PC-3 (cell line): ENCODE data around the gene DGKH.

Source experiments
- EZH2 ChIP-seq: fragments of 300-600 bp; sonication (generic); IDR thresholded peaks from one replicate; pipeline ENCODE4 v1.6.1; 2017; ENCODE audit warnings: antibody characterized with exemption, mild to moderate bottlenecking, low read length; ENCODE audit not compliant: unreplicated experiment
- EZH2phosphoT487 ChIP-seq: fragments of 300-600 bp; sonication (generic); IDR thresholded peaks from 2 replicates; pipeline ENCODE4 v1.6.1; 2018; ENCODE audit warnings: mild to moderate bottlenecking, antibody characterized with exemption, low read length, borderline replicate concordance
- TF ChIP-seq, protein P1 (sequence below): fragments of 300-600 bp; sonication (generic); conservative IDR thresholded peaks from 2 replicates; pipeline ENCODE4 v1.5.1; 2017; ENCODE audit warnings: antibody characterized with exemption, low read depth, mild to moderate bottlenecking, low read length

DNA sequence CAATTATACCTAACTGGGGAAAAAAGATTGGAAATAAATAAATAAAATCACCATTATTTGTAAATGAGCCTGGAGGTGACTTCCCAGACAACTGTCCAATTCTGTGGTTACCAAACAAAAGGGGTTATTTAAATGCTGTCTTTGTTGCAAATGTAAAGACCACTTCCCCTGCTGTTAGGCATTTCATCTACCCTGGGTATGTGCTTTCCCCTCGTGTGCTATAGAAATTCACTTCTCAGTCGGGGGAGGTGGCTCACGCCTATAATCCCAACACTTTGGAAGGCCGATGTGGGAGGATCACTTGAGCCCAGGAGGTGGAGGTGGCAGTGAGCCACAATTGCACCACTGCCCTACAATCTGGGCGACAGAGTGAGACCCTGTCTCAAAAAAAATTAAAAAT lies 121.6 kb downstream of the DGKH start:
- no peak for TF ChIP-seq EZH2
- TF ChIP-seq, protein P1, sequence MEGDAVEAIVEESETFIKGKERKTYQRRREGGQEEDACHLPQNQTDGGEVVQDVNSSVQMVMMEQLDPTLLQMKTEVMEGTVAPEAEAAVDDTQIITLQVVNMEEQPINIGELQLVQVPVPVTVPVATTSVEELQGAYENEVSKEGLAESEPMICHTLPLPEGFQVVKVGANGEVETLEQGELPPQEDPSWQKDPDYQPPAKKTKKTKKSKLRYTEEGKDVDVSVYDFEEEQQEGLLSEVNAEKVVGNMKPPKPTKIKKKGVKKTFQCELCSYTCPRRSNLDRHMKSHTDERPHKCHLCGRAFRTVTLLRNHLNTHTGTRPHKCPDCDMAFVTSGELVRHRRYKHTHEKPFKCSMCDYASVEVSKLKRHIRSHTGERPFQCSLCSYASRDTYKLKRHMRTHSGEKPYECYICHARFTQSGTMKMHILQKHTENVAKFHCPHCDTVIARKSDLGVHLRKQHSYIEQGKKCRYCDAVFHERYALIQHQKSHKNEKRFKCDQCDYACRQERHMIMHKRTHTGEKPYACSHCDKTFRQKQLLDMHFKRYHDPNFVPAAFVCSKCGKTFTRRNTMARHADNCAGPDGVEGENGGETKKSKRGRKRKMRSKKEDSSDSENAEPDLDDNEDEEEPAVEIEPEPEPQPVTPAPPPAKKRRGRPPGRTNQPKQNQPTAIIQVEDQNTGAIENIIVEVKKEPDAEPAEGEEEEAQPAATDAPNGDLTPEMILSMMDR, result no peak
- TF ChIP-seq EZH2phosphoT487, result no peak
